Measurements from ENCODE around the gene ODF2L.

Gene ODF2L

DNA sequence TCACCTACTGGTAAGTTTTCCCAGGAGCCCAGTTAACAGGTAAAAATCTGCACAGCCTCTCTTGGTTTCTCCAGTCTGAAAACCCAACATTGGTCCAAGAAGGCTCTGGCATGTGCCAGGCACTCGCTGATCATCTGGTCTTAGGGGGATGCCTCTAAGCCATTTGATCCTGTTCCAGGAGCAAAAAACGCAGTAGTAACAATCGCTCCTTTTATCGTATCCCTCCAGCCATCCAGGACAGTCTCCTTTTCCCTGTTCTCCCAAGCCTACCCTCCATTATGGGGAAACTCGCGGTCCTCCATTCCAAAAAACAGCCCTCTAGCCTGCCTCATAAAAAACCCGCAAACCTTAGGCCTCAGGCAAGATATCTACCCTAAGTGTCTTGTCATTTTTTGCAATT, 56.2 kb downstream of the ODF2L start:
- no peak overlapping the region for H3K27ac ChIP-seq
- ChIA-PET POLR2A (ENCODE audit: low non-redundant PET) (no interaction called here), CTCF (no interaction called here)
- DNase-seq (ENCODE audit: low spot score): no peak
- TF ChIP-seq, protein P1, sequence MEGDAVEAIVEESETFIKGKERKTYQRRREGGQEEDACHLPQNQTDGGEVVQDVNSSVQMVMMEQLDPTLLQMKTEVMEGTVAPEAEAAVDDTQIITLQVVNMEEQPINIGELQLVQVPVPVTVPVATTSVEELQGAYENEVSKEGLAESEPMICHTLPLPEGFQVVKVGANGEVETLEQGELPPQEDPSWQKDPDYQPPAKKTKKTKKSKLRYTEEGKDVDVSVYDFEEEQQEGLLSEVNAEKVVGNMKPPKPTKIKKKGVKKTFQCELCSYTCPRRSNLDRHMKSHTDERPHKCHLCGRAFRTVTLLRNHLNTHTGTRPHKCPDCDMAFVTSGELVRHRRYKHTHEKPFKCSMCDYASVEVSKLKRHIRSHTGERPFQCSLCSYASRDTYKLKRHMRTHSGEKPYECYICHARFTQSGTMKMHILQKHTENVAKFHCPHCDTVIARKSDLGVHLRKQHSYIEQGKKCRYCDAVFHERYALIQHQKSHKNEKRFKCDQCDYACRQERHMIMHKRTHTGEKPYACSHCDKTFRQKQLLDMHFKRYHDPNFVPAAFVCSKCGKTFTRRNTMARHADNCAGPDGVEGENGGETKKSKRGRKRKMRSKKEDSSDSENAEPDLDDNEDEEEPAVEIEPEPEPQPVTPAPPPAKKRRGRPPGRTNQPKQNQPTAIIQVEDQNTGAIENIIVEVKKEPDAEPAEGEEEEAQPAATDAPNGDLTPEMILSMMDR (conservative IDR thresholded peaks at IDR 0.05; ENCODE audit: low read depth): no peak

DNA sequence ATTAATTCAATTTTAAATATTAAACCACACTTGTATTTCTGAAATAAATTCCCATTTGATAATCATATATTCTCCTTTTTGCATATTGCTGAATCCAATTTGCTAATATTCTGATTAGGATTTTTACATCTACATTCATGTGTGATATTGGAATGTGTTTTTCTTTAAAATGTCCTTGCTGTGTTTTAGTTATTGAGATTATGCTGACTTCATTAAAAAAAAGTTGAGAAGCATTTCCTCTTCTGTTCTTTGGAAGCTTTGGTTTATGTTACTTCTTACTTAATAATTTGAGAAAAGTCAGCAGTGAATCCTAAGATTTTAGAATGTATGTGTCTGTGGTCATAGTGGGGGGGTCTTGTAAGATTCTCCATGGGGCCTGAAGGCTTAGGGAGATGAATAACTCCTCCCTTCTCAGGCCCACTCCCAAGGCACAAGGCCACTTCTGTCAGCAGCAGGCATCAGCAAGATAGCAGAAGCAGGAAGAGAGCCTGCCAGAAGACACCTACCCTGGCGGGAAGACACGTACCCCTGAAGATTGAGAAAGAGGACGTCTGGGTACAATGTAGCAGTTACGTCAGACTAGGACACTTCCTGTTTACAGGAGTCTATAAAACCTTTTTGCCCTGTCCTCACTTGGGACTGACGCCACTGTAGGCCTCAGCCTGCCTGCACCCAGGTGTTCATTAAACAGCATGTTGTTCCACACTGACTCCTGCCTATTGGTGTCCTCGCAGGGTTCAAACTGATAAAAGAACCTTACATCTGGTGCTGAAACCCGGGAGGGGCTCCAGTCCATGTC, 56.9 kb downstream of the ODF2L start:
- no peak for DNase-seq (ENCODE audit: low spot score)
- ChIA-PET POLR2A (ENCODE audit: low non-redundant PET) (no interaction called here), CTCF (interaction anchor here (0.6 kb wide), 1 partner anchor 31 kb away, joined by 3 read pairs; no protein-coding TSS in a partner anchor)
- no peak overlapping the region for H3K27ac ChIP-seq
- TF ChIP-seq, protein P1 (conservative IDR thresholded peaks at IDR 0.05; ENCODE audit: low read depth): no peak

DNA sequence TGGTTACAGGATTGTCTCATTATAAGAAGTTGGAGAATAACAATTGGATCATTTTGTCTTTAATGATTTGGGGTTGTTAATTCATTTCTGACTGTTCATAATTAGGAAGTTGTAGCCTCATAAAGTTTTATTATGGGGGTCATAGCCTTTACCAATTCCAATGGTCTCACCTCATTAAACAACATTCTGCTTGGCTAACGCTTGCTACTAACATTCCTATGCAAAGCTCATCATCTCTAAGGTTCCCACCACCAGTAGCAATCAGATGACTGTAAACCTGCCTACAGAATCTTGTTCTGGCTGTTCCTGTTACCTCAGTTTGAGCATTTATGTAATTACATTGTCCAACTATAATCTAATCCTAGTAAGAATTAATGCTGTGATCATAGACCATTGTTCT, 60.2 kb downstream of the ODF2L start:
- TF ChIP-seq, protein P1 (conservative IDR thresholded peaks at IDR 0.05; ENCODE audit: low read depth): no peak
- no peak overlapping the region for H3K27ac ChIP-seq
- ChIA-PET CTCF (no interaction called here), POLR2A (ENCODE audit: low non-redundant PET) (no interaction called here)
- no peak for DNase-seq (ENCODE audit: low spot score)

DNA sequence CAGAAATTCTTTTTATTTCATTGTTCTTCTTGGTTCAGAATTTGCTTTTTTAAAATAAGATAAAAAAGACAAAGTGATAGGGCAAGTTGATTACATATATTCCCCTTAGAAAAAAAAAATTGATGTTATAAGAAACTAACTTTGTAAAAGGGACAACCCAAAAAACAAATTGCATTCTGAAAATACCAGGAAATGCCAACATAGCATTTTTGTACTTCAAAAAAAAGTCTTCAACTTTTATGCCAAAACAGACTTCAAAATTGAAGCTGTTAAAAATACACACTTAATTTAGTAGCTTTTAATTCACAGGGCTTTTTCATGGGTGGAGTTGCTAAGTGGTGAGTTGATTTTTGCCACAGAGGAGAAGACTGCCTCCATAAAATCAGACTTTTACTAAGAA, 70.9 kb downstream of the ODF2L start:
- POLR2A ChIA-PET (ENCODE audit: low non-redundant PET): no interaction called here
- no peak for DNase-seq (ENCODE audit: low spot score)
- TF ChIP-seq, protein P1 (conservative IDR thresholded peaks at IDR 0.05; ENCODE audit: low read depth): no peak
- CTCF ChIA-PET: no interaction called here
- no peak overlapping the region for H3K27ac ChIP-seq

DNA sequence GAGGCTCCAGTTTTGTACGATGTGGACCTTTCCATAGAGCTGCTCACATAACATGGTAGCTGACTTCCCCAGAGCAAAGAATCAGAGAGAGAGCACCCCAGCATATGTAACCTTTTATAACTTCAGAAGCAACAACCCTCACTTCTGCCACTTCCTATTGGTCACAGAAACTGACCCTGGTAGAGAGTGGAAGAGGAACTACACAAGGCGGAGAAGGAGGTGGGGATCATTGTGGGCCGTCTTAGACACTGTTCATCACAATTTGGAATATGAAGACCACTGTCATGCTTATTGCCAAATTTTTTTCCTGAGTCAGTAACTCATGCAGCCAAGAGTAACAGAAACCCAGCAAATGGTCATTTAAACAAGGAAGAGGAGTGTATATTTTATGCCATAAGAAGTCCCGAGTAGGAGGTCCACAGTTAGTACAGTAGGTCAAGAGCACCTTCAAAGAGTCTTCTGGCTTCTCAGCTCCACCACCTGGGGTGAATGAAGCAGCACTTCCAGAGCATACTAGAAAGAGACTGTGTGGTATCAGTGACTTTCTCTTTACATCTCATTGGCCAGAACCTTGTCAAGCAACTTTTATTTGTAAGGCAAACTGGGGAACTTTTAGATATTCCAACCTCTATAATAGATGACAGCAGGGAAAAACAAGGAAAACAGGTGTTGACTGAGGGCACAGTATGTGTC, 71.8 kb downstream of the ODF2L start:
- no peak overlapping the region for H3K27ac ChIP-seq
- no peak for DNase-seq (ENCODE audit: low spot score)
- TF ChIP-seq, protein P1 (conservative IDR thresholded peaks at IDR 0.05; ENCODE audit: low read depth): no peak
- POLR2A ChIA-PET (ENCODE audit: low non-redundant PET): no interaction called here
- CTCF ChIA-PET: no interaction called here

DNA sequence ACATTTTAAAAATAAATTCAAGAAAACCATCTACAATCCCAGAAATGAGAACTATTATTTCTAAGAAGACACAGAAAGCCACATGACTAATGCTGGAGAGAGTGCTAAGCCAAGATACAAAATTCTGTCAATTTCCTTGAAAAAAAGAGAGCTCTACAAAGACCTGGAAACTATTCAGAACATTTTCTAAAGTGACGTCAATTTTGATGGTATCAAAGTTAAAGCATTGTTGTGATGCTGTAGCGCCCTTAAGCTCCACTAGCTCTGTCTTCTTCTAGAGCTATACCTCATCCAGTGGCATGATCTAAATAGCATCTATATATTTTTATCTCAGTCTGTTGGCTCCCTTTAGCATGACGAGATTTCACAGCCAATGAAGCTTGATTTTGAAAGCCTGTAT, 73.9 kb downstream of the ODF2L start:
- DNase-seq (ENCODE audit: low spot score): no peak
- ChIA-PET CTCF (no interaction called here), POLR2A (ENCODE audit: low non-redundant PET) (no interaction called here)
- no peak overlapping the region for H3K27ac ChIP-seq
- TF ChIP-seq, protein P1 (conservative IDR thresholded peaks at IDR 0.05; ENCODE audit: low read depth): no peak
